K562 (cell line): ENCODE data around the gene ZBTB39. TPM values are rescaled to one million over a fixed set of nuclear protein-coding genes. Genes with fewer than 3 reads are reported as not detected.

Source experiments
- ATF1 ChIP-seq, 2 experiments: fragments of 450-650 bp in 1 of 2; IDR thresholded peaks; 2 replicates each; pipeline ENCODE4 v1.6.1; 2016; ENCODE audit warnings: missing compliant biosample characterization in 1 of 2, missing genetic modification characterization in 1 of 2
- EWSR1 ChIP-seq: fragments of 450-650 bp; IDR thresholded peaks from 2 replicates; pipeline ENCODE4 v1.6.1; 2018; ENCODE audit warnings: borderline replicate concordance, mild to moderate bottlenecking, low read depth, moderate library complexity; ENCODE audit not compliant: partially characterized antibody
- FOSL1 ChIP-seq: fragments of 200-800 bp; sonication (Bioruptor generic); conservative IDR thresholded peaks from 2 replicates; pipeline ENCODE4 v1.6.1; 2016; ENCODE audit warnings: missing genetic modification characterization, missing compliant biosample characterization
- GABPA ChIP-seq: fragments of 200-800 bp; sonication (Bioruptor generic); conservative IDR thresholded peaks from 2 replicates; pipeline ENCODE4 v1.6.1; 2016; ENCODE audit warnings: low read depth, missing genetic modification characterization, missing compliant biosample characterization
- LEF1 ChIP-seq: fragments of 450-650 bp; IDR thresholded peaks from 2 replicates; pipeline ENCODE4 v1.6.1; 2016; ENCODE audit warnings: mild to moderate bottlenecking
- NR3C1 ChIP-seq: sonication (generic); formaldehyde crosslinking; IDR thresholded peaks from 2 replicates; pipeline ENCODE4 v1.8.1; 2022; ENCODE audit warnings: missing genetic modification reagents
- OTX1 ChIP-seq: fragments of 450-650 bp; formaldehyde crosslinking; IDR thresholded peaks from 2 replicates; pipeline ENCODE4 v1.4.0; 2022; ENCODE audit warnings: mild to moderate bottlenecking
- SAP30 ChIP-seq: fragments of 200-600 bp; sonication (generic); IDR thresholded peaks from 2 replicates; pipeline ENCODE4 v1.6.1; 2012; ENCODE audit warnings: borderline replicate concordance, low read depth, mild to moderate bottlenecking, moderate library complexity, low read length, control low read depth, inconsistent platforms; ENCODE audit not compliant: insufficient read depth, poor library complexity, severe bottlenecking
- SMARCB1 ChIP-seq: IDR thresholded peaks from 2 replicates; pipeline ENCODE4 v1.6.1; 2011; ENCODE audit warnings: improper control_type of control experiment, low read depth; ENCODE audit not compliant: insufficient read length
- SMARCE1 ChIP-seq: fragments of 450-650 bp; IDR thresholded peaks from 2 replicates; pipeline ENCODE4 v1.7.1; 2016; ENCODE audit warnings: mild to moderate bottlenecking
- ZNF133 ChIP-seq: fragments of 250-450 bp; sonication (Bioruptor Pico); IDR thresholded peaks from 2 replicates; pipeline ENCODE4 v1.4.0; 2020; ENCODE audit warnings: mild to moderate bottlenecking
- ZNF224 ChIP-seq: sonication (generic); formaldehyde crosslinking; IDR thresholded peaks from 2 replicates; pipeline ENCODE4 v1.8.0; 2022; ENCODE audit warnings: mild to moderate bottlenecking, missing genetic modification reagents
- ZNF253 ChIP-seq: fragments of 250-450 bp; sonication (Bioruptor Pico); conservative IDR thresholded peaks from 2 replicates; pipeline ENCODE4 v1.6.1; 2021; ENCODE audit warnings: mild to moderate bottlenecking
- ZNF75A ChIP-seq: fragments of 450-650 bp; formaldehyde crosslinking; IDR thresholded peaks from 2 replicates; pipeline ENCODE4 v1.4.0; 2020; ENCODE audit warnings: mild to moderate bottlenecking
- polyA plus RNA-seq, 8 experiments: library from polyadenylated mRNA; depleted of rRNA in 4 of 8; stranded (reverse) in 5 of 8; unstranded in 3 of 8; fragments of >200 nt; fragmentation: Nextera tagmentation in 2 of 8; fragmentation: Illumina TruSeq in 1 of 8; extraction: Ambion mirVana in 2 of 8; extraction: Trizol in 1 of 8; gene quantifications; 2 replicates each; pipeline versions ENCODE4 v1.2.1 to v1.2.3, GENCODE V29; 2011 to 2014; ENCODE audit warnings: inconsistent platforms in 1 of 8, missing spikeins in 1 of 8
- total RNA-seq, 7 experiments: library from RNA; depleted of rRNA in 6 of 7; stranded (reverse); fragments of >200 nt in 6 of 7; fragmentation: Illumina TruSeq in 2 of 7; extraction: Trizol in 2 of 7; gene quantifications; 2 replicates each; pipeline versions ENCODE4 v1.2.1 to v1.2.3, GENCODE V29; 2011 to 2021; ENCODE audit warnings: low replicate concordance in 1 of 7
- TF ChIP-seq, protein P1 (sequence below): fragments of 450-650 bp; formaldehyde crosslinking; conservative IDR thresholded peaks from 2 replicates; pipeline ENCODE4 v1.4.0; 2022; ENCODE audit warnings: mild to moderate bottlenecking, missing genetic modification characterization
- TF ChIP-seq, protein P2 (sequence below): fragments of 250-450 bp; sonication (Bioruptor Pico); IDR thresholded peaks from 2 replicates; pipeline ENCODE4 v1.5.0; 2020; ENCODE audit warnings: mild to moderate bottlenecking
- TF ChIP-seq, protein P3 (sequence below): fragments of 250-450 bp; sonication (Bioruptor Pico); IDR thresholded peaks from 2 replicates; pipeline ENCODE4 v1.8.0; 2022; ENCODE audit warnings: moderate library complexity, mild to moderate bottlenecking, inconsistent platforms
- TF ChIP-seq, protein P4 (sequence below): fragments of 250-450 bp; sonication (Bioruptor Pico); IDR thresholded peaks from 2 replicates; pipeline ENCODE4 v1.4.0; 2020; ENCODE audit warnings: mild to moderate bottlenecking
- TF ChIP-seq, protein P5 (sequence below): fragments of 250-450 bp; sonication (Bioruptor Pico); IDR thresholded peaks from 2 replicates; pipeline ENCODE4 v1.4.0; 2020; ENCODE audit warnings: mild to moderate bottlenecking, moderate library complexity, borderline replicate concordance
- TF ChIP-seq, protein P6 (sequence below): fragments of 450-650 bp; IDR thresholded peaks from 2 replicates; pipeline ENCODE4 v1.6.1; 2017; ENCODE audit warnings: mild to moderate bottlenecking, moderate library complexity

Gene ZBTB39
- total and polyA plus RNA-seq, 9 of the 15 experiments (the other 6 are each of a cell fraction or from before 2014, with no cell fraction given), result 3.3 to 13.3 (median 8.6) TPM

DNA sequence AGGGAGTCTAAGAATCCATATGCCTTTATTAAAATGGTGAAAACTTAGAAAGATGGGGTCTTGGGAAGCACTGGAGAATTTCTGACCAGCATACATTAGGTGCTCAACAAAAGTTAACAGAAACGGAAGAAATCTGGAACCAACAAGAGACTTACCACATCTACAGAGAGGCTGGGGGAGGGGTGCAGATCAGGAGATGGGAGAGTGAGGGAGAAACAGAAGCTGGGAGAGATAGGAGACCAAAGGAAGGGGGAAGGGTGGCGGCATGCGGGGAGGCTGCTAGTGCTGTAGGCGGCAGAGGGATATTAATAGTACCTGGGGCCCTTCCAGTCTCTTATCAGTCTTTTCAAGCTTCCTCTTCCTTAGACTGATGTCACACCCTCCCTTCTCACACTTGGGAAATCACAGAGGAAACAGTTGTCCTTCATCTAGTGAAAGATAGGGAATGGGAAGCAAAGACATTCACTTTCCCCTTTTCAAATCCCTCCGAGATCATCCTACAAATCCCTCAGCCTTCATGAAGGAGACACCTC lies 18.1 kb downstream of the ZBTB39 start (continued):
- TF ChIP-seq OTX1 (CRISPR knock-in tag) (peak; percentile 89; the same call in 1 of the 2 replicates), GABPA (tag) (peak; percentile 64), ZNF253 (CRISPR knock-in tag) (no peak), SMARCB1 (peak; percentile 86), SAP30 (no peak), SMARCE1 (peak; percentile 98), NR3C1 (CRISPR knock-in tag) (no peak), LEF1 (peak; percentile 100), EWSR1 (no peak), FOSL1 (tag) (peak; percentile 78), ATF1 (CRISPR knock-in tag; IDR thresholded peaks at IDR 0.05) (no peak), ATF1 (tag; IDR thresholded peaks at IDR 0.05) (peak; percentile 86), ZNF224 (CRISPR knock-in tag) (no peak), ZNF133 (CRISPR knock-in tag) (no peak), ZNF75A (no peak)
- TF ChIP-seq, protein P1, sequence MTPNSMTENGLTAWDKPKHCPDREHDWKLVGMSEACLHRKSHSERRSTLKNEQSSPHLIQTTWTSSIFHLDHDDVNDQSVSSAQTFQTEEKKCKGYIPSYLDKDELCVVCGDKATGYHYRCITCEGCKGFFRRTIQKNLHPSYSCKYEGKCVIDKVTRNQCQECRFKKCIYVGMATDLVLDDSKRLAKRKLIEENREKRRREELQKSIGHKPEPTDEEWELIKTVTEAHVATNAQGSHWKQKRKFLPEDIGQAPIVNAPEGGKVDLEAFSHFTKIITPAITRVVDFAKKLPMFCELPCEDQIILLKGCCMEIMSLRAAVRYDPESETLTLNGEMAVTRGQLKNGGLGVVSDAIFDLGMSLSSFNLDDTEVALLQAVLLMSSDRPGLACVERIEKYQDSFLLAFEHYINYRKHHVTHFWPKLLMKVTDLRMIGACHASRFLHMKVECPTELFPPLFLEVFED (CRISPR knock-in tag), result peak; percentile 68; the same call in 1 of the 2 replicates
- TF ChIP-seq, protein P2, sequence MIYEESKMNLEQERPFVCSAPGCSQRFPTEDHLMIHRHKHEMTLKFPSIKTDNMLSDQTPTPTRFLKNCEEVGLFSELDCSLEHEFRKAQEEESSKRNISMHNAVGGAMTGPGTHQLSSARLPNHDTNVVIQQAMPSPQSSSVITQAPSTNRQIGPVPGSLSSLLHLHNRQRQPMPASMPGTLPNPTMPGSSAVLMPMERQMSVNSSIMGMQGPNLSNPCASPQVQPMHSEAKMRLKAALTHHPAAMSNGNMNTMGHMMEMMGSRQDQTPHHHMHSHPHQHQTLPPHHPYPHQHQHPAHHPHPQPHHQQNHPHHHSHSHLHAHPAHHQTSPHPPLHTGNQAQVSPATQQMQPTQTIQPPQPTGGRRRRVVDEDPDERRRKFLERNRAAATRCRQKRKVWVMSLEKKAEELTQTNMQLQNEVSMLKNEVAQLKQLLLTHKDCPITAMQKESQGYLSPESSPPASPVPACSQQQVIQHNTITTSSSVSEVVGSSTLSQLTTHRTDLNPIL (CRISPR knock-in tag), result no peak
- TF ChIP-seq, protein P3, sequence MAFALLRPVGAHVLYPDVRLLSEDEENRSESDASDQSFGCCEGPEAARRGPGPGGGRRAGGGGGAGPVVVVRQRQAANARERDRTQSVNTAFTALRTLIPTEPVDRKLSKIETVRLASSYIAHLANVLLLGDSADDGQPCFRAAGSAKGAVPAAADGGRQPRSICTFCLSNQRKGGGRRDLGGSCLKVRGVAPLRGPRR, result no peak
- TF ChIP-seq, protein P4, sequence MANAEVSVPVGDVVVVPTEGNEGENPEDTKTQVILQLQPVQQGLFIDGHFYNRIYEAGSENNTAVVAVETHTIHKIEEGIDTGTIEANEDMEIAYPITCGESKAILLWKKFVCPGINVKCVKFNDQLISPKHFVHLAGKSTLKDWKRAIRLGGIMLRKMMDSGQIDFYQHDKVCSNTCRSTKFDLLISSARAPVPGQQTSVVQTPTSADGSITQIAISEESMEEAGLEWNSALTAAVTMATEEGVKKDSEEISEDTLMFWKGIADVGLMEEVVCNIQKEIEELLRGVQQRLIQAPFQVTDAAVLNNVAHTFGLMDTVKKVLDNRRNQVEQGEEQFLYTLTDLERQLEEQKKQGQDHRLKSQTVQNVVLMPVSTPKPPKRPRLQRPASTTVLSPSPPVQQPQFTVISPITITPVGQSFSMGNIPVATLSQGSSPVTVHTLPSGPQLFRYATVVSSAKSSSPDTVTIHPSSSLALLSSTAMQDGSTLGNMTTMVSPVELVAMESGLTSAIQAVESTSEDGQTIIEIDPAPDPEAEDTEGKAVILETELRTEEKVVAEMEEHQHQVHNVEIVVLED, result no peak
- TF ChIP-seq, protein P5, sequence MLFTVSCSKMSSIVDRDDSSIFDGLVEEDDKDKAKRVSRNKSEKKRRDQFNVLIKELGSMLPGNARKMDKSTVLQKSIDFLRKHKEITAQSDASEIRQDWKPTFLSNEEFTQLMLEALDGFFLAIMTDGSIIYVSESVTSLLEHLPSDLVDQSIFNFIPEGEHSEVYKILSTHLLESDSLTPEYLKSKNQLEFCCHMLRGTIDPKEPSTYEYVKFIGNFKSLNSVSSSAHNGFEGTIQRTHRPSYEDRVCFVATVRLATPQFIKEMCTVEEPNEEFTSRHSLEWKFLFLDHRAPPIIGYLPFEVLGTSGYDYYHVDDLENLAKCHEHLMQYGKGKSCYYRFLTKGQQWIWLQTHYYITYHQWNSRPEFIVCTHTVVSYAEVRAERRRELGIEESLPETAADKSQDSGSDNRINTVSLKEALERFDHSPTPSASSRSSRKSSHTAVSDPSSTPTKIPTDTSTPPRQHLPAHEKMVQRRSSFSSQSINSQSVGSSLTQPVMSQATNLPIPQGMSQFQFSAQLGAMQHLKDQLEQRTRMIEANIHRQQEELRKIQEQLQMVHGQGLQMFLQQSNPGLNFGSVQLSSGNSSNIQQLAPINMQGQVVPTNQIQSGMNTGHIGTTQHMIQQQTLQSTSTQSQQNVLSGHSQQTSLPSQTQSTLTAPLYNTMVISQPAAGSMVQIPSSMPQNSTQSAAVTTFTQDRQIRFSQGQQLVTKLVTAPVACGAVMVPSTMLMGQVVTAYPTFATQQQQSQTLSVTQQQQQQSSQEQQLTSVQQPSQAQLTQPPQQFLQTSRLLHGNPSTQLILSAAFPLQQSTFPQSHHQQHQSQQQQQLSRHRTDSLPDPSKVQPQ (CRISPR knock-in tag), result no peak
- TF ChIP-seq, protein P6, sequence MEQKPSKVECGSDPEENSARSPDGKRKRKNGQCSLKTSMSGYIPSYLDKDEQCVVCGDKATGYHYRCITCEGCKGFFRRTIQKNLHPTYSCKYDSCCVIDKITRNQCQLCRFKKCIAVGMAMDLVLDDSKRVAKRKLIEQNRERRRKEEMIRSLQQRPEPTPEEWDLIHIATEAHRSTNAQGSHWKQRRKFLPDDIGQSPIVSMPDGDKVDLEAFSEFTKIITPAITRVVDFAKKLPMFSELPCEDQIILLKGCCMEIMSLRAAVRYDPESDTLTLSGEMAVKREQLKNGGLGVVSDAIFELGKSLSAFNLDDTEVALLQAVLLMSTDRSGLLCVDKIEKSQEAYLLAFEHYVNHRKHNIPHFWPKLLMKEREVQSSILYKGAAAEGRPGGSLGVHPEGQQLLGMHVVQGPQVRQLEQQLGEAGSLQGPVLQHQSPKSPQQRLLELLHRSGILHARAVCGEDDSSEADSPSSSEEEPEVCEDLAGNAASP, result no peak
